Bronchial smooth muscle cell (primary cell): Measurements from ENCODE around the gene KRTAP4-1. TPM values are rescaled to one million over a fixed set of nuclear protein-coding genes. Genes with fewer than 3 reads are reported as not detected.

ENCODE experiments used
- total RNA-seq: library from RNA; depleted of rRNA; stranded (reverse); fragments of >200 nt; gene quantifications from 2 replicates; pipeline ENCODE4 v1.2.1, GENCODE V29; 2014

KRTAP4-1 gene
- not detected in 2 replicates for total RNA-seq

DNA sequence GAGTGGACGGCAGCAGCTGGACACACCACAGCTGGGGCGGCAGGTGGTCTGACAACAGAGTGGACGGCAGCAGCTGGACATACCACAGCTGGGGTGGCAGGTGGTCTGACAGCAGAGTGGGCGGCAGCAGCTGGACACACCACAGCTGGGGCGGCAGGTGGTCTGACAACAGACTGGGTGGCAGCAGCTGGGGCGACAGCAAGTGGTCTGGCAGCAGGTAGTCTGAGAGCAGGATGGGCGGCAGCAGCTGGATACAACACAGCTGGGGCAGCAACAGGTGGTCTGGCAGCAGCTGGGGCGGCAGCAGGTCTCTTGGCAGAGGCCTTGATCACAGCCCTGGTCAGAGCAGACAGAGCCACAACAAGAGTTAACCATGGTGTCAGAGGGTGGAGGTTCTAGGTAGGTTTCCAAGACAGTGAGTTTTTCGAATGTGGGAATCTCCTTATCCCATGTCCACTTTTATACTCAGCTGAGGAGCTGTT is at the start of gene KRTAP4-1:
KRTAP4-1 (minus strand) TSS at position 432 of the 482 bp plus-strand sequence; CDS start at position 375, 57 bp downstream.

DNA sequence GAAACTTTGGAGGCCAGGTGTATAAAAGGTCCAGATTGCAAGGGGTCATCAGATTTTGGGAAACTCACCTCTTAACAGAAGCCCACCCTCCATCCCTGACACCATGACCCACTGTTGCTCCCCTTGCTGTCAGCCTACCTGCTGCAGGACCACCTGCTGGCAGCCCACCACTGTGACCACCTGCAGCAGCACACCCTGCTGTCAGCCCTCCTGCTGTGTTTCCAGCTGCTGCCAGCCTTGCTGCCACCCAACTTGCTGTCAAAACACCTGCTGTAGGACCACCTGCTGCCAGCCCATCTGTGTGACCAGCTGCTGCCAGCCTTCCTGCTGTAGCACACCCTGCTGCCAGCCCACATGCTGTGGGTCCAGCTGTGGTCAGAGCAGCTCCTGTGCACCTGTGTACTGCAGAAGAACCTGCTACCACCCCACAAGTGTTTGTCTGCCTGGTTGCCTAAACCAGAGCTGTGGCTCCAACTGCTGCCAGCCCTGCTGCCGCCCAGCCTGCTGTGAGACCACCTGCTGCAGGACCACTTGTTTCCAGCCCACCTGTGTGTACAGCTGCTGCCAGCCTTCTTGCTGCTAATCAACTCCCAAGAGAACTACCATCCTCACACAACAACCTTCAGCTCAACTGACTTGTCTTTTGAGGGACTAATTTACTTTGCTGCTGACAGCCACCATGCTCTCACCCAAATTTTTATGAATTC is 47.8 kb upstream of the KRTAP4-1 start, which contains the start of gene KRTAP9-3:
KRTAP9-3 (plus strand) TSS at position 51 of the 707 bp plus-strand sequence; CDS start at position 104, 53 bp downstream.

DNA sequence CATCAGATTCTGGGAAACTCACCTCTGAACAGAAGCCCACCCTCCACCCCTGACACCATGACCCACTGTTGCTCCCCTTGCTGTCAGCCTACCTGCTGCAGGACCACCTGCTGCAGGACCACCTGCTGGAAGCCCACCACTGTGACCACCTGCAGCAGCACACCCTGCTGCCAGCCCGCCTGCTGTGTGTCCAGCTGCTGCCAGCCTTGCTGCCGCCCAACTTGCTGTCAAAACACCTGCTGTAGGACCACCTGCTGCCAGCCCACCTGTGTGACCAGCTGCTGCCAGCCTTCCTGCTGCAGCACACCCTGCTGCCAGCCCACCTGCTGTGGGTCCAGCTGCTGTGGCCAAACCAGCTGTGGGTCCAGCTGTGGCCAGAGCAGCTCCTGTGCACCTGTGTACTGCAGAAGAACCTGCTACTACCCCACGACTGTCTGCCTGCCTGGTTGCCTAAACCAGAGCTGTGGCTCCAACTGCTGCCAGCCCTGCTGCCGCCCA is 41.9 kb upstream of the KRTAP4-1 start, which contains the start of gene KRTAP9-2:
KRTAP9-2 (plus strand) TSS at position 51 of the 498 bp plus-strand sequence; CDS start at position 58, 7 bp downstream.

DNA sequence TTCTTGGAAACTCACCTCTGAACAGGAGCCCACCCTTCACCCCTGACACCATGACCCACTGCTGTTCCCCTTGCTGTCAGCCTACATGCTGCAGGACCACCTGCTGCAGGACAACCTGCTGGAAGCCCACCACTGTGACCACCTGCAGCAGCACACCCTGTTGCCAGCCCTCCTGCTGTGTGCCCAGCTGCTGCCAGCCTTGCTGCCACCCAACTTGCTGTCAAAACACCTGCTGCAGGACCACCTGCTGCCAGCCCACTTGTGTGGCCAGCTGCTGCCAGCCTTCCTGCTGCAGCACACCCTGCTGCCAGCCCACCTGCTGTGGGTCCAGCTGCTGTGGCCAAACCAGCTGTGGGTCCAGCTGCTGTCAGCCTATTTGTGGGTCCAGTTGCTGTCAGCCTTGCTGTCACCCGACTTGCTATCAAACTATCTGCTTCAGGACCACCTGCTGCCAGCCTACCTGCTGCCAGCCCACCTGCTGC is 5.2 kb upstream of the KRTAP4-1 start, which contains the start of gene KRTAP9-1:
KRTAP9-1 (plus strand) TSS at position 51 of the 482 bp plus-strand sequence; CDS start at position 51, 0 bp downstream.

DNA sequence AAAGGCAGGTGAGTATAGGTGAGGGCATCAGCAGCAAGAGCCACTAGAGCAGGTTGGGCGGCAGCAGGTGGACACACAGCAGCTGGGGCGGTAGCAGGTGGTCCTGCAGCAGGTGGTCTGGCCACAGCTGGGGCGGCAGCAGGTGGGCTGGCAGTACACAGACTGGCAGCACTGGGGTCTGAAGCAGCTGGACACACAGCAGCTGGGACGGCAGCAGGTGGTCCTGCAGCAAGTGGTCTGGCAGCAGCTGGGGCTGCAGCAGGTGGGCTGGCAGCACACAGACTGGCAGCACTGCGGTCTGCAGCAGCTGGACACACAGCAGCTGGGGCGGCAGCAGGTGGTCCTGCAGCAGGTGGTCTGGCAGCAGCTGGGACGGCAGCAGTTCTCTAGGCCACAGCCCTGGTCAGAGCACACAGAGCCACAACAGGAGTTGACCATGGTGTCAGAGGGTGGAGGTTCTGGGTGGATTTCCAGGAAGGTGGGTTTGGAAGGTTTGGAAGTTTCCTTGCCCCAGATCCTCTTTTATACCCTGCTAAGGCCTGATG is 6.9 kb downstream of the KRTAP4-1 start, which contains the start of gene KRTAP4-2:
KRTAP4-2 (minus strand) TSS at position 495 of the 545 bp plus-strand sequence; CDS start at position 438, 57 bp downstream.

DNA sequence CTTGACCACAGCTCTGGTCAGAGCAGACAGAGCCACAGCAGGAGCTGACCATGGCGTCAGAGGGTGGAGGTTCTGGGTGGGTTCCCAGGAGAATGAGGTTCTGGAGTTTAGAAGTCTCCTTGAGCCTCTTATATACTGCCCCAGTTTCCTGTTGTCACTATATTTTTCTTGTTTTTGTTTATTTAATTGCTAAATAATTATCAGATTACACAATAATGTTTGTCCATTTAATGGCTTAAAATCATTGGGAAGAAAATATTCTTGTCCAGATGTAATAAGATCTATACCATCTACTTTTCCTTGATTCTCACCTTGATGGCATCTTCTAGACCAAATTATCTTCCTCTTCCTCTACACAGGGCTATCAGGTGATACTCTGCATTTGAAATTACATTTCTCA is 16.6 kb downstream of the KRTAP4-1 start, which contains the start of gene KRTAP4-3:
KRTAP4-3 (minus strand) TSS at position 101 of the 400 bp plus-strand sequence; CDS start at position 52, 49 bp downstream.

DNA sequence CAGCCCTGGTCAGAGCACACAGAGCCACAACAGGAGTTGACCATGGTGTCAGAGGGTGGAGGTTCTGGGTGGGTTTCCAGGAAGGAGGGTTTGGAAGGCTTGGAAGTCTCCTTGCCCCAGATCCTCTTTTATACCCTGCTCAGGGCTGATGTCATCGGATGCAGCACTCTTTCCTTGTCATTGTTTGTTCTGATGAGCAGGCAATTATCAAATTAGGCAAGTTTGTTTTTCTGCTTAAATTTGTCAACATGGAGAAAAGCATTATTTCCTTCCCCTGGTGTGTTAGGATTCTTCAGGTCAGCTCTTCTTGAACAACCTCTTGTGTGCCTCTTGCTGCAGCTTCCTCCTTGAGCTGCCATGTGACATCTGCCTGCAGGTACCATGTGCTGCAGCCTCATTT is 24.1 kb downstream of the KRTAP4-1 start, which contains the start of gene KRTAP4-4:
KRTAP4-4 (minus strand) TSS at position 101 of the 400 bp plus-strand sequence; CDS start at position 44, 57 bp downstream.

DNA sequence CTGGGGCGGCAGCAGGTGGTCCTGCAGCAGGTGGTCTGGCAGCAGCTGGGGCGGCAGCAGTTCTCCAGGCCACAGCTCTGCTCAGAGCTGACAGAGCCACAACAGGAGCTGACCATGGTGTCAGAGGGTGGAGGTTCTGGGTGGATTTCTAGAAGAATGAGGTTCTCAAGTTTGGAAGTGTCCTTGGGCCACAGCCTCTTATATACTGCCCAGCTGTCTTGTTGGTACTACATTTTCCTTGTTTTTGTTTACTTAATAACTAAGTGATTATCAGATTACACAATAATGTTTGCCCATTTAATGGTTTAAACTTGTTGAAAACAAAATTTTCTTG is 35.1 kb downstream of the KRTAP4-1 start, which contains the start of gene KRTAP4-5:
KRTAP4-5 (minus strand) TSS at position 174 of the 334 bp plus-strand sequence; CDS start at position 116, 58 bp downstream.

DNA sequence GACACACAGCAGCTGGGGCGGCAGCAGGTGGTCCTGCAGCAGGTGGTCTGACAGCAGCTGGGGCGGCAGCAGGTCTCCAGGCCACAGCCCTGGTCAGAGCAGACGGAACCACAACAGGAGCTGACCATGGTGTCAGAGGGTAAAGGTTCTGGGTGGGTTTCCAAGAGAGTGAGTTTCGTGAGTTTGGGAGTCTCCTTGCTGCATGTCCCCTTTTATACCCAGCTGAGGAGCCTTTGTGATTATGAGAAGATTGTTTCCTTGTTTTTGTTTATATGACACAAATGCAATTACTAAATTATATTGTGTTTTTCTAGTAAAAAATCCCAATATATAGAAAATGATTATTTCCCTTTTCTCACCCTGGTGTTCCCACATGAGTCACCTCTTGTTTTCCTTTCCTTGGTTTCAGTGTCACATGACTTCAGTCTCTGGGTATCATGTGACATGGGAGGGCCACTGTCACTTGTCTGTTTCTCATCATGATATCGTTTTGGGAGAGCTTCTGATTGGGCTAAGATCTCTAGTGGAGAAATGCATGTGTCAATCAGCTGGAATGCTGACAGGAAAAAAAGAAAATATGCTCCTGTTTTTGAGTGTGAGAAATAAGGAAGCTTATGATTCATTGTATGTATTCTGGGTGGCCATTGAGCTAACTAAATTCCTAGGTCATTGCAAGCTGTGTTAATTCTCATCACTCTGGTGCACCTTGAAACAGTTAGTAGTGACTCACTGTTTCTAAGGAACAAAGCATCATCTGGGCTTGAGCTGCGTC is 44.2 kb downstream of the KRTAP4-1 start, which contains the start of gene KRTAP4-6:
KRTAP4-6 (minus strand) TSS at position 185 of the 772 bp plus-strand sequence; CDS start at position 128, 57 bp downstream.

Other genes starting within 250 kb of the KRTAP4-1 start
- 0.16 and 1.1 TPM in 2 replicates for gene KRT23, start 247.3 kb downstream of the KRTAP4-1 start, total RNA-seq
- gene KRT39, start 218.0 kb downstream of the KRTAP4-1 start, total RNA-seq = 0.16 and 0.17 TPM in 2 replicates
- not detected in 2 replicates for gene KRT40, start 200.6 kb downstream of the KRTAP4-1 start, total RNA-seq
- not detected in 2 replicates for gene KRTAP3-3, start 190.7 kb downstream of the KRTAP4-1 start, total RNA-seq
- gene KRTAP3-2, start 185.0 kb downstream of the KRTAP4-1 start, total RNA-seq = not detected in 2 replicates
- gene KRTAP3-1, start 175.8 kb downstream of the KRTAP4-1 start, total RNA-seq = not detected in 2 replicates
- not detected in 2 replicates for gene KRTAP1-5, start 157.7 kb downstream of the KRTAP4-1 start, total RNA-seq
- gene KRTAP1-4, start 154.7 kb downstream of the KRTAP4-1 start, total RNA-seq = not detected in 2 replicates
- gene KRTAP1-3, start 150.0 kb downstream of the KRTAP4-1 start, total RNA-seq = not detected in 2 replicates
- not detected in 2 replicates for gene KRTAP1-1, start 143.5 kb downstream of the KRTAP4-1 start, total RNA-seq
- not detected in 2 replicates for gene KRTAP2-1, start 137.6 kb downstream of the KRTAP4-1 start, total RNA-seq
- not detected in 2 replicates for gene KRTAP2-2, start 129.7 kb downstream of the KRTAP4-1 start, total RNA-seq
- gene KRTAP2-3, start 124.8 kb downstream of the KRTAP4-1 start, total RNA-seq = not detected in 2 replicates
- gene KRTAP2-4, start 119.0 kb downstream of the KRTAP4-1 start, total RNA-seq = not detected in 2 replicates
- not detected in 2 replicates for gene KRTAP4-7, start 100.8 kb downstream of the KRTAP4-1 start, total RNA-seq
- not detected in 2 replicates for gene KRTAP4-8, start 86.8 kb downstream of the KRTAP4-1 start, total RNA-seq
- not detected in 2 replicates for gene KRTAP4-16, start 82.7 kb downstream of the KRTAP4-1 start, total RNA-seq
- gene KRTAP4-9, start 79.5 kb downstream of the KRTAP4-1 start, total RNA-seq = not detected in 2 replicates
- gene KRTAP4-11, start 66.5 kb downstream of the KRTAP4-1 start, total RNA-seq = not detected in 2 replicates
- not detected in 2 replicates for gene KRTAP4-12, start 60.7 kb downstream of the KRTAP4-1 start, total RNA-seq
- gene KRTAP4-6, start 44.4 kb downstream of the KRTAP4-1 start, total RNA-seq = not detected in 2 replicates
- not detected in 2 replicates for gene KRTAP4-5, start 35.1 kb downstream of the KRTAP4-1 start, total RNA-seq
- not detected in 2 replicates for gene KRTAP4-4, start 24.2 kb downstream of the KRTAP4-1 start, total RNA-seq
- gene KRTAP4-3, start 16.7 kb downstream of the KRTAP4-1 start, total RNA-seq = not detected in 2 replicates
- not detected in 2 replicates for gene KRTAP4-2, start 6.7 kb downstream of the KRTAP4-1 start, total RNA-seq
- not detected in 2 replicates for gene KRTAP9-1, start 5.0 kb upstream of the KRTAP4-1 start, total RNA-seq
- not detected in 2 replicates for gene KRTAP9-2, start 41.7 kb upstream of the KRTAP4-1 start, total RNA-seq
- not detected in 2 replicates for gene KRTAP9-3, start 47.5 kb upstream of the KRTAP4-1 start, total RNA-seq
- not detected in 2 replicates for gene KRTAP9-8, start 53.1 kb upstream of the KRTAP4-1 start, total RNA-seq
- gene KRTAP9-4, start 64.8 kb upstream of the KRTAP4-1 start, total RNA-seq = not detected in 2 replicates
- gene KRTAP9-9, start 70.5 kb upstream of the KRTAP4-1 start, total RNA-seq = not detected in 2 replicates
- not detected in 2 replicates for gene KRTAP9-6, start 80.5 kb upstream of the KRTAP4-1 start, total RNA-seq
- gene KRTAP9-7, start 90.8 kb upstream of the KRTAP4-1 start, total RNA-seq = not detected in 2 replicates
- gene KRTAP29-1, start 117.9 kb upstream of the KRTAP4-1 start, total RNA-seq = not detected in 2 replicates
- not detected in 2 replicates for gene KRTAP16-1, start 124.4 kb upstream of the KRTAP4-1 start, total RNA-seq
- gene KRTAP17-1, start 130.8 kb upstream of the KRTAP4-1 start, total RNA-seq = not detected in 2 replicates
- gene KRT33A, start 165.9 kb upstream of the KRTAP4-1 start, total RNA-seq = not detected in 2 replicates
- not detected in 2 replicates for gene KRT33B, start 184.9 kb upstream of the KRTAP4-1 start, total RNA-seq
- not detected in 2 replicates for gene KRT34, start 197.4 kb upstream of the KRTAP4-1 start, total RNA-seq
- not detected in 2 replicates for gene KRT31, start 212.7 kb upstream of the KRTAP4-1 start, total RNA-seq
- not detected in 2 replicates for gene KRT37, start 239.7 kb upstream of the KRTAP4-1 start, total RNA-seq